Measurements from ENCODE around the gene TMEM236. TPM values are rescaled to one million over a fixed set of nuclear protein-coding genes. Genes with fewer than 3 reads are reported as not detected.

TMEM236 gene
- total RNA-seq, 2 donors from 2014 or later = 0.52 to 0.66 TPM

DNA sequence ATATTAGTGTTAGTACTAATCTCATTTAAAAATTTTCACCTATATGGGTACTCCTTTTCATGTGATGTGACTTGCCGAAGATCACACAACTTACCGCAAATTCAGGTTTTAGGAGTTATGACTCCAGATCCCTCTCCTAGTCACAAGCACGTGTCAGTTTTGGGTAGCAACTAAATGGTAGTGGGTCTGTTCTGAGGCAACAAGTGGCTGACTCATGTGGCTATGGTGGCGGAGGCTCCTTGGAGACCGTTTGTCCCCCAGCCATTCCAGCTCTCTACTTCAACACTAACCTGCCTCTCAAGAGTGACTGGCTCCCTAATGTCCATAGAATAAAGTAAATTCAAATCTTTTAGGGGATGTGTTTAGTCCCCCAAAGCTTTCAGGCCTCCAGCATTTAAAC lies 96.6 kb downstream of the TMEM236 start:
- Histone ChIP-seq H3K36me3 (replicated peaks in 1 of 2; ENCODE audit: insufficient read depth in 1 of 2, low read depth in 2 of 2) (no peaks in the 10 kb centered on the region), H3K9me3 (no peaks in the 10 kb centered on the region), H3K27me3 (no peaks in the 10 kb centered on the region), H3K4me3 (no peak overlapping the region), H3K4me1 (no peaks in the 10 kb centered on the region), H3K27ac (no peak overlapping the region)
- intact Hi-C loops (cut with DNase I) = no loop called here
- DNase-seq (no peak), ATAC-seq (no peak)
- TF ChIP-seq, protein P1, sequence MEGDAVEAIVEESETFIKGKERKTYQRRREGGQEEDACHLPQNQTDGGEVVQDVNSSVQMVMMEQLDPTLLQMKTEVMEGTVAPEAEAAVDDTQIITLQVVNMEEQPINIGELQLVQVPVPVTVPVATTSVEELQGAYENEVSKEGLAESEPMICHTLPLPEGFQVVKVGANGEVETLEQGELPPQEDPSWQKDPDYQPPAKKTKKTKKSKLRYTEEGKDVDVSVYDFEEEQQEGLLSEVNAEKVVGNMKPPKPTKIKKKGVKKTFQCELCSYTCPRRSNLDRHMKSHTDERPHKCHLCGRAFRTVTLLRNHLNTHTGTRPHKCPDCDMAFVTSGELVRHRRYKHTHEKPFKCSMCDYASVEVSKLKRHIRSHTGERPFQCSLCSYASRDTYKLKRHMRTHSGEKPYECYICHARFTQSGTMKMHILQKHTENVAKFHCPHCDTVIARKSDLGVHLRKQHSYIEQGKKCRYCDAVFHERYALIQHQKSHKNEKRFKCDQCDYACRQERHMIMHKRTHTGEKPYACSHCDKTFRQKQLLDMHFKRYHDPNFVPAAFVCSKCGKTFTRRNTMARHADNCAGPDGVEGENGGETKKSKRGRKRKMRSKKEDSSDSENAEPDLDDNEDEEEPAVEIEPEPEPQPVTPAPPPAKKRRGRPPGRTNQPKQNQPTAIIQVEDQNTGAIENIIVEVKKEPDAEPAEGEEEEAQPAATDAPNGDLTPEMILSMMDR (IDR thresholded peaks at IDR 0.05) = no peak
- WGBS, 2 donors = 75 to 80% methylated on average over 5 of the region's 5 CpGs

MicroRNA genes within 50 kb of the gene (microRNA counts, 767-probe panel; counts per million panel counts)
- microRNA hsa-miR-511 = 0 to 736 counts per million in 2 donors

Small RNA genes lying within 50 kb of the gene (microRNA-seq; reads per million reads assigned to microRNA genes)
- 1.3 to 12.6 reads per million in 2 donors for gene MIR511 (ENCODE audit: borderline number of aligned reads in 2 of 2, borderline replicate concordance in 2 of 2)

Small RNA genes lying within 50 kb of the gene (small RNA-seq; reads per million reads assigned to genes)
- gene MIR511 = not detected

Other genes starting within 250 kb of the TMEM236 start
- gene HACD1, start 134.8 kb upstream of the TMEM236 start, total RNA-seq = 1 to 10 TPM; 1.0 to 4.9 TPM
- gene STAM, start 108.0 kb upstream of the TMEM236 start, total RNA-seq = 10 to 100 TPM in 1 of 2 donors, 1 to 10 TPM in 1; 7.3 to 15.5 TPM
- 10 to 100 TPM; 10.2 to 19.5 TPM for gene MRC1, start 57.1 kb downstream of the TMEM236 start, total RNA-seq
- not detected for gene SLC39A12, start 199.7 kb downstream of the TMEM236 start, total RNA-seq